Epithelial cell of prostate (primary cell): Measurements from ENCODE around the gene DGKG.

Source experiments
- DNase-seq: peaks from one replicate; pipeline ENCODE4 v3.0.0-alpha.2; 2011; ENCODE audit warnings: low read depth, low spot score
- H3K27ac ChIP-seq: fragments of 450-650 bp; 2 replicates; pipeline ENCODE4 v1.5.1; 2017; ENCODE audit warnings: mild to moderate bottlenecking

Gene DGKG

GRCh38 chr3:186368717-186369116, 6.7 kb upstream of the DGKG start:
- no peak for DNase-seq
- no peak overlapping the region for H3K27ac ChIP-seq

DNA sequence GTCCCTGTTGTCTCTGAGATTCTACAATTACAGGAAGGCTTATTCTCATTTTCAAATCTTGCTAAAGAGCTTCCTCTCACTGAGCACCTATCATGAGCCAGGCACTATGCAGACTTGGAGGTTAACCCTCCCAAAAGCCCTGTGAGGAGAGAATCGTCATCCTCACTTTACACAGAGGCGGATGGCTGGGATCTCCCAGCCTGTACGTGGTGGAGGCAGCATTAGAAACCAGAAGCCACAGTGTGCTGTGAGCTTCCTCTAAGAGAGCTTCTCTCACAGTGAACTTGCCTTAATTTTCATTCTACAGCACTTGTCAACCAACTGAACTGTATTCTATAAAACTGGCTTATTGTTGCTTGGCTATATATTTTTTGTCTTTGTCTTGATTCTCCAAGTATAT, 6.1 kb upstream of the DGKG start:
- no peak overlapping the region for H3K27ac ChIP-seq
- DNase-seq: no peak

DNA sequence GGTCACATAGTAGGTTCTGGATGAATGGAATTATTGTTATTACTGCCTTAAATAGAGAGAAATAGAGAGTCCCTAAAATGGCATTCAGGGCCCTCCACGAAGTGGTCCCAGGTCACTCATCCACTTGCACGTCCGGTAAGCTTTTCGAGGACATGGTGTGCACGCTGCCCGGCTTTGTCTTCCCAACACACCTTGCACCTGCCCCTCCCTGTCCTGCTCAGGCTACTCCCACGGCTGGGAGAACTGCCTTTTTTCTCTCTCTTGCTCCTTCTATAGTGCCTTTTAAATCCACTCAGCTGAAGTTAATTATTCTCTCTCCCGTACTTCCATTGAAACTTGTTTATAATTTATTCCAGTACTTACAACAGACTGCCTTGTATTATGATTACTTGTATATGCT, 5.6 kb upstream of the DGKG start:
- no peak overlapping the region for H3K27ac ChIP-seq
- no peak for DNase-seq

- H3K27ac ChIP-seq: no peak overlapping the region
- DNase-seq: no peak
Measured at GRCh38 chr3:186366206-186366605, 4.2 kb upstream of the DGKG start.

- no peak overlapping the region for H3K27ac ChIP-seq
Measured at GRCh38 chr3:186365202-186365974, 3.4 kb upstream of the DGKG start.

GRCh38 chr3:186362988-186363387, 954 bp upstream of the DGKG start:
- DNase-seq: no peak
- H3K27ac ChIP-seq: no peak overlapping the region

More at GRCh38 chr3:186365202-186365974, 3.4 kb upstream of the DGKG start:
- no peak for DNase-seq

- H3K27ac ChIP-seq: no peak overlapping the region
- DNase-seq: no peak
Measured at GRCh38 chr3:186362537-186362842, 456 bp upstream of the DGKG start.

- H3K27ac ChIP-seq: no peak overlapping the region
- DNase-seq: no peak
Measured at GRCh38 chr3:186361246-186361761, 730 bp downstream of the DGKG start.

DNA sequence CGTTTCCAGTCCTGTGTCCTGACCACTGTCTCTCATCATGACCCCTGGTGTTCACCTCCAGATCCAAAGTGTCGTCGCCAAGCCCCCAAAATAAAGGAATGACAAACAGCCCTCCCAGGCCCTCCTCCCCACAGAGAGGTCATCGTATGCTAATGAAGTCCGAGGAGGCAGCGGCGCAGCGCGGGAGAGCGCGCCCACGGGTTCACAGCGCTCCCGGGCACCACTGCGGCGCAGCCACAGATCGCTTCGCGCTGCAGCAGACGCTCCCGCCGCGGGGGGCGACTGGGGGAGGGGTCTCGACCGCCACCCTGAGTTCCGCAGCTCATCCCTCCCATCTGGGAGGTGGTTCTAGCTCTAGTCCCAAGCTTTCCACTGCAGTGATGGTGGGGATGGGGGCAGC, 1.3 kb downstream of the DGKG start:
- no peak overlapping the region for H3K27ac ChIP-seq
- DNase-seq: no peak

DNA sequence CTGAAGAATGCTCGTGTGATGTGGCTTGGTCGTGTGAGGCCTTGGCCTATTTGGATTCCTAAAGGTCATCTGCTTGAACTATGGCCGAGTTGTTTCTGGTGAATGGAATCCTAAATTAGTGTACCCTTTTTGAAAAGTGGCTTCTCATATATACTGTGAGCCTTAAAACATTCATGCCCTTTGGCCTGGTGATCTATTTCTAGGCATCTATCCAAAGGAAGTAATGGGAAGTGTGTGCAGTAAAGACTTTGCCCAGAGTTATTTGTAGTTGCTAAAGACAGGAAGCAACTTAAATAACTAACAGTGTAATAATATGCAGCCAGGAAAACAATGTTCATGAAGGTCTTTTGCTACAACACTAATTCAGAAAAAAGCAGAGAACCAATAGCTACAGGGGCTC, 3.0 kb downstream of the DGKG start:
- H3K27ac ChIP-seq: no peak overlapping the region
- DNase-seq: no peak

DNA sequence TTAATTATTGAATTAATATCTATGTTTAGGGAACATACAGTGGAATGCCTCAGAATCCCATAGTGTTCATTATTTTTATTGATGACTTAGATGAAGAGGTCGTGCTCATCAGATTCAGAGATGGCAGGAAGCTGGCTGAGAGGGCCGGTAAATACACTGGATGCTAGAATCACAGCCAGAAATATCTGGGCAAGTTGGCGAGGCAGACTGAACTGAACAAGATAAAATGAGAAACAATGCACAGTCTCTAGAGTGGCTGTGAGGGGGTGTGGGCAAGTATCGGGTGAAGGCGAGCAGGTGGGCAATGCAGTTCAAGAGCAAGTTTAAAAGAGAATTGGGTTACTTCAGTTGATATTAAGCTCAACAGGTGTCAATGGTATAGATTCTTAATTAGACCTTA, 5.9 kb downstream of the DGKG start:
- DNase-seq: no peak
- H3K27ac ChIP-seq: no peak overlapping the region

- no peak for DNase-seq
- no peak overlapping the region for H3K27ac ChIP-seq
Measured at GRCh38 chr3:186354100-186354499, 7.9 kb downstream of the DGKG start.

DNA sequence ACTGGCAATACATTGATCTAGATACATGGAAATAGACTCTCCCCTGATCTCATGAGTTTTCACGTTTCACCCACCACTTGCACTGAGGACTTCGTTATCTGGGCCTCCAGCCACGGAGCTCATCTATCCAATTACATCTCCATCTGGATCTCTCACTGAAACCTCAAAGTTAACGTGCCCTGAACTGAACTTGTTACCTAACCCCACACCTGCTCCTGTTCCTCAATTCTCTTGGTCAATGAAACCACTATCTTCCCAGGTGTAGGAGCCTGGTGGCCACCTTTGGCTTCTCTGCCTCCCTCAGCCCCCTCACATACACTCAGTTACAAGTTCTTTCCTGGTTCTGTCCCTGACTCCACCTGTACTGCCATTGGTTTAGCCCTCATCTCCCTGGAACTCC, 9.7 kb downstream of the DGKG start:
- no peak for DNase-seq
- H3K27ac ChIP-seq: no peak overlapping the region

DNA sequence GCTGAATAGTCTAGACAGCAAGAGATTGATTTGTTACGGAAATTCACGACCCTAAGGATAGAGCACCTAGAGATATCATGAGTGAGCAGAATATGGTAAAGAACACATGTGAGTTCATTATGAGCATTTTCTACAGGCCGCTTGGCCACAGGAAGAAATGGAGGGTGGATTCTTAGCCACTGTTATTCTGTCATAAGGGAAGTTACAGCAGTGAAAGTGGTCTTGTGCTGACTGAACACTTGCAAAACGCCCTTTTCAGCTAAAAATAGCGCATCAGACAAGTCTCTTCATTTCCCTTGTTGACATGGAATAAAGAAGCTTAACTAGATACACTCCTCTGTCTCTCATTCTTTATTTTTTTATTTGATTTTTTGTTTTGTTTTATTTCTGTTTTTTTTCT, 19.8 kb downstream of the DGKG start:
- H3K27ac ChIP-seq: no peak overlapping the region
- no peak for DNase-seq

GRCh38 chr3:186340204-186340603, 21.8 kb downstream of the DGKG start:
- DNase-seq: no peak
- H3K27ac ChIP-seq: no peak overlapping the region

DNA sequence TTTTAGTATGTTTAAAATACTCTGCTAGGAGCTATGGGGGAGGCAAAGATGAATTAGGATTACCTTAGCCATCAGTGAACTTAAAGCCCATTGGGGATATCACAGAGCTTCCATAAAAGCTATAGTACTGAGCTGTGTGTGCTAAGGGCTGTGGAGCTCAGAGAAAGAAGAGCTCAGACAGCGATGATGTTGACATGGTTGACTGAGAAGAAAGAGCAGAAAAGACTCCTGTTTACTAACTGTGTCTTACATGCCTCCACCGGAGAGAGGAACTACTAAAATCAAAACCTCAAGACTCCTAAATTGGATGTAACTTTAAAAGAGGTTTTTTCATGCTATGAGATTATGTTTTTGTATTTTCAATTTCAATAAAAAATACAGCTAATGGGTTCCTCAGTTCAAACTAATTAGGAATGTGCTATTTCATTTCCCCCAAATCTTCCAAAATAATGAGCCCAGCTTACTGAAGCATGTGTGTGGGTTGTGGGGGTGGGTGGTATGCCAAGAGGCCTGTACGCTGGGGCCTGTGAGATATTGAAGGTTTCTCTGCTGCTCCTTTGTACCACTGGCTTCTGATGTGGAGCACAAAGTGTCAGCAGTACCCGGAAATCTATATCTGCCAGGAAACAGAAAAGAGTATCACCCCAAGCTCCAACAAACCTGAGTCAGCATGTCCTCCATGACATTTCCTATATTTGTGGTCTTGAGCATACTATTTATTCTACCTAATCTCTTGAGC, 22.7 kb downstream of the DGKG start:
- H3K27ac ChIP-seq: no peak overlapping the region
- no peak for DNase-seq

DNA sequence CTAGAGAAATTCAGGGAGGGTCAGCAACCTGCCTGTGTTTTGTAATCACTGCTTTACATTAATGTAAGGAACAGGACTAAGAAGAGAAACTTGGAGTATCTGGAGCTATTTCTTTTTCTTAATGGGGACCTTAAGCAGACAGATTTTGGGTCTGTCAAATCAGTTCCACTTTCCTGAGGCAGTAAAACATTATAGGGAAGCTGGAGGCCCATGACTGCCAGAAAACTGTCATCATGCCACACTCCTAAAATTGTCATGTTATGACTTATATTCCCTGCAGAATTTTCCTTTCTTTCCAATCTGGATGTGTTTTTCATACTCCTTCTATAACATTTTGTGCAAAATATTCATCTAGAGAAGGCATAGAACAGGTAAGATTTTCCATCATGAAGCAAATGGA, 28.8 kb downstream of the DGKG start:
- DNase-seq: no peak
- H3K27ac ChIP-seq: no peak overlapping the region

DNA sequence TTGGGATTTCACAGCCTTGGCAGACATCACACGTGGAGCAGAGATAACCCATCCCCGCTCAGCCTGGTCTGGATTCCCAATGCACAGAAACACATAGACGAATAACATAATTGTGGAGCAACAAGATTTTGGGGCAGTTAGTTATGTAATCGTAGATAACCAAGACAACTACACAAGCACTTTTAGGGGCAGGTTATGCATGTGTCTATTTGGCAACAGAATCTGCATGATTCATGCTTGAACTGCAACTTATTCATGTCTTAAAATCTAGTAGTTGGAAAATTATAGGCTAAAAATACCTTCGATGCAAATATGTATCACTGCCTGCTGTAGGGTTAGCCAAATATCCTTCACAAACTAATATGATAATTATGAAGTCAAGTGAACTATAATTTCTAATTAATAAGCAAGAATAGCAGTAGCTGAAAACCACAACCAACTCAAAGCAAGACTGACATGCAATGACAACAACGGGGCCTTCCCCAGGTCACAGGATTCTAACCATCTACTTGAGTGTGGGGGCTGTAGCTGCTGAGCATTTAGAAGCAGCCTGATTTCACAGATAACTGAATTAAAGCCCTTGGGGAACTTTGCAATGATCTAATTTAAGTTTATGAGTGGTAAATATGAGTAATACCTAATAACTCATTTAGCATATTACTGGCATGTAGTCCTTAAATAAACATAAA, 31.1 kb downstream of the DGKG start:
- no peak for DNase-seq
- no peak overlapping the region for H3K27ac ChIP-seq

DNA sequence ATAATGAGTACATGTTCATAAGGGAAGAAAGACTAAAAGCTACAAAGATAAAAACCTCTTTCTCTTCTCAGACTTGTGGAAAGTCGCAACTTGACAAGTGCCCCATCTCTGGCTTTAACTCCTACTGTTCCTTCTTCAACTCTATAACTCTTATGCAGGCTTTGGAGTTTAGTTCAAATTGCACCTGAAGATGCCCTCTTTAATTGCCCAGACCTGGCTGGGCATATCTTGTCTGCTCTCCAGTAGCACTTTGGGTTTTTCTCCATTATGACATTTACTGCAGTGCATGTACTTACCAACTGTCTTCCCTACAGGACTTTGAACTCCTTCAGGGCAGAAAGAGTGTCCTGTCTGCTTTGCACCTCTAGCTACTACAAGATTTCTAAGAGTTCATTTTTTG, 32.4 kb downstream of the DGKG start:
- H3K27ac ChIP-seq: no peak overlapping the region
- DNase-seq: no peak

GRCh38 chr3:186327912-186328487, 34.0 kb downstream of the DGKG start:
- no peak for DNase-seq
- H3K27ac ChIP-seq: no peak overlapping the region

- no peak for DNase-seq
- H3K27ac ChIP-seq: no peak overlapping the region
Measured at GRCh38 chr3:186322761-186323160, 39.3 kb downstream of the DGKG start.
